ENCODE measurements around the gene NELFB. TPM values are rescaled to one million over a fixed set of nuclear protein-coding genes. Genes with fewer than 3 reads are reported as not detected.

NELFB gene
- total and polyA plus RNA-seq, 2 of the 4 experiments (the other 2 are of a cell fraction): 36.9 to 66.0 TPM

DNA sequence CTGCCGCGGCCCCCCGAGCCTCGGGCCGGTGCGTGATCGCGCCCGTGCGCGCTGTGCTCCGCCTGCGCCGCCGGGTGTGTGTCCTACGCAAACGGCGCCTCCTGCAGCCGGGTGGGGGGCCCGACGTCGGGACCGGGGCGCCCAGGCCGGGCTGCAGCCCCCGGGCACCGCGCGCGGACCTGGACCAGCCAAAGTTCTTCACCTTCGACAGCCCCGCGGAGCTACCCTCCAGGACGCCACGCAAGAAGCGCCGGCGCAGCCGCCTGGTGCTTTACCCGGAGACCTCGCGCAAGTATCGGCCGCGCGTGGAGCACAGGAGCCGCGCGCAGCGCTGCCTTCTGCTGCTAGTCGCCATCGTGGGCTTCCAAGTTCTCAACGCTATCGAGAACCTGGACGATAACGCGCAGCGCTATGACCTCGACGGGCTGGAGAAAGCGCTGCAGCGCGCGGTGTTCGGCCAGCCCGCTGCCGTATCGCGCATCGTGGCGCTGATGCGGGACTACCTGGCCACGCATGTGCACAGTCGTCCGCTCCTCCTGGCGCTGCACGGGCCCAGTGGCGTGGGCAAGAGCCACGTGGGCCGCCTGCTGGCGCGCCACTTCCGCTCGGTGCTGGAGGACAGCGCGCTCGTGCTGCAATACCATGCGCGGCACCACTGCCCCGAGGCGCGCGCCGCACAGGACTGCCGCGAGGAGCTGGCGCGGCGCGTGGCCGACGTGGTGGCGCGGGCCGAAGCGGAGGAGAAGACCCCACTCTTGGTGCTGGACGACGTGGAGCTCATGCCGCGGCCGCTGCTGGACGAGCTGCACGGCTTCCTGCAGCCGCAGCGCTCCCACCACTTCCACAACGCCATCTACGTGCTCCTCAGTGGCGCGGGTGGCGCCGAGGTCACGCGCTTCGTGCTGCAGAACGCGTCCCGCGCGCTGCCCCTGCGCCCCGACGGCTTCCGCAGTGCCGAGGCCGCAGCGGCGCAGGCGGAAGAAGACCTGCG, 23.9 kb downstream of the NELFB start:
- 0 out of 2 replicates have a peak, but pooled peaks have one; percentile 0 for ATAC-seq (ENCODE audit: low read depth)
- no peaks in the 10 kb centered on the region for H3K9me3 ChIP-seq (ENCODE audit: control insufficient read depth, insufficient read depth, low read length)
- peaks cover 0 to 58% of the 10 kb centered on the region in 2 experiments for H3K79me1 ChIP-seq (ENCODE audit: low read depth in 1 of 2, low read length in 2 of 2)
- H3K18ac ChIP-seq (ENCODE audit: low read depth, low read length): no peak overlapping the region
- H2AK9ac ChIP-seq (replicated peaks; ENCODE audit: low read depth, low read length, poor library complexity): peak overlapping the region; percentile 99
- H3K56ac ChIP-seq (ENCODE audit: extremely low read depth, insufficient read depth, low read length): no peak overlapping the region
- H2BK20ac ChIP-seq (ENCODE audit: low read depth, low read length): no peak overlapping the region
- peak overlapping the region; percentile 43 for H2AFZ ChIP-seq (replicated peaks; ENCODE audit: low read length, poor library complexity)
- 72% methylated on average over 139 of the region's 139 CpGs; no CpG with 5 or more reads in 1 of the 2 experiments for WGBS, 2 experiments (ENCODE audit: extremely low coverage in 2 of 2, insufficient read length in 1 of 2)
- ChIA-PET POLR2A (ENCODE audit: unreplicated experiment) (no interaction called here), CTCF (no interaction called here)
- H3K36me3 ChIP-seq (ENCODE audit: control insufficient read depth, insufficient read depth, low read length): peaks cover 31% of the 10 kb centered on the region
- no peak overlapping the region; the same call in 1 of the 2 replicates for H3K14ac ChIP-seq (replicated peaks; ENCODE audit: low read depth, low read length)
- dilution Hi-C loops (cut with HindIII; ENCODE audit: low sequenced_read_pairs, unreplicated experiment): no loop called here
- H3K9me1 ChIP-seq (ENCODE audit: insufficient read depth, low read length): no peaks in the 10 kb centered on the region
- no peak overlapping the region for H4K8ac ChIP-seq (ENCODE audit: low read depth in 2 of 2, low read length in 2 of 2)
- H4K20me1 ChIP-seq (ENCODE audit: insufficient read depth, low read length): peaks cover 40% of the 10 kb centered on the region
- TF ChIP-seq, protein P1, sequence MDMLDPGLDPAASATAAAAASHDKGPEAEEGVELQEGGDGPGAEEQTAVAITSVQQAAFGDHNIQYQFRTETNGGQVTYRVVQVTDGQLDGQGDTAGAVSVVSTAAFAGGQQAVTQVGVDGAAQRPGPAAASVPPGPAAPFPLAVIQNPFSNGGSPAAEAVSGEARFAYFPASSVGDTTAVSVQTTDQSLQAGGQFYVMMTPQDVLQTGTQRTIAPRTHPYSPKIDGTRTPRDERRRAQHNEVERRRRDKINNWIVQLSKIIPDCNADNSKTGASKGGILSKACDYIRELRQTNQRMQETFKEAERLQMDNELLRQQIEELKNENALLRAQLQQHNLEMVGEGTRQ (IDR thresholded peaks at IDR 0.05; ENCODE audit: low read depth, low read length): no peak
- TF ChIP-seq SMC3 (IDR thresholded peaks at IDR 0.05; ENCODE audit: low read depth, low read length): no peak
- no peak for TF ChIP-seq CHD1 (IDR thresholded peaks at IDR 0.05; ENCODE audit: low read depth, low read length)
- no peak for TF ChIP-seq RFX5 (IDR thresholded peaks at IDR 0.05; ENCODE audit: low read depth, low read length)
- no peak for TF ChIP-seq MAZ (IDR thresholded peaks at IDR 0.05; ENCODE audit: borderline replicate concordance, low read depth, low read length)
- TF ChIP-seq CTCF (conservative IDR thresholded peaks at IDR 0.05; ENCODE audit: low read depth, low read length): no peak
- no peak for TF ChIP-seq CEBPB (IDR thresholded peaks at IDR 0.05; ENCODE audit: low read depth, low read length)
- no peak for TF ChIP-seq RAD21 (IDR thresholded peaks at IDR 0.05; ENCODE audit: low read length)
- TF ChIP-seq MAFK (IDR thresholded peaks at IDR 0.05; ENCODE audit: low read depth, low read length): no peak
- no peak for TF ChIP-seq POLR2A (IDR thresholded peaks at IDR 0.05; ENCODE audit: low read depth, low read length)
- no peaks in the 10 kb centered on the region for H3K27me3 ChIP-seq (ENCODE audit: control insufficient read depth, insufficient read depth, low read length)
- no peak for DNase-seq
- H2AK5ac ChIP-seq (ENCODE audit: low read depth, low read length): no peak overlapping the region; the same call in 1 of the 2 replicates
- no TSS peak for BruUV-seq (replicated peaks)
- H2BK5ac ChIP-seq (ENCODE audit: low read depth, low read length, poor library complexity, severe bottlenecking): peak overlapping the region; percentile 51
- H3K4me3 ChIP-seq (ENCODE audit: insufficient read depth, low read depth, low read length): peak overlapping the region; percentile 80
- H4K91ac ChIP-seq (ENCODE audit: insufficient read depth, low read depth, low read length): no peak overlapping the region
- H2BK15ac ChIP-seq (ENCODE audit: low read depth, low read length): no peak overlapping the region
- H2BK120ac ChIP-seq (ENCODE audit: low read depth, low read length): no peak overlapping the region
- peak overlapping the region; percentile 81; the same call in 1 of the 2 replicates for H3K27ac ChIP-seq (ENCODE audit: insufficient read depth, low read length)
- peaks cover 21% of the 10 kb centered on the region for H3K4me1 ChIP-seq (ENCODE audit: control insufficient read depth, insufficient read depth, low read length)
- no peak overlapping the region for H4K5ac ChIP-seq (ENCODE audit: low read depth, low read length)
- in situ Hi-C loops (cut with MboI; ENCODE audit: low sequenced_read_pairs): no loop called here
- H3K9ac ChIP-seq (ENCODE audit: low read depth, low read length): peak overlapping the region; percentile 79; the same call in 1 of the 2 replicates
- no peak overlapping the region for H3K4ac ChIP-seq (ENCODE audit: low read depth, low read length)
- intact Hi-C loops (cut with micrococcal nuclease): no loop called here
- H3K4me2 ChIP-seq (ENCODE audit: low read depth, low read length): peak overlapping the region; percentile 77
- H3K23ac ChIP-seq (ENCODE audit: low read depth, low read length): peak overlapping the region; percentile 59; the same call in 1 of the 2 replicates

Data from IMR-90 (cell line).